ENCODE measurements around the gene SPECC1. TPM values are rescaled to one million over a fixed set of nuclear protein-coding genes. Genes with fewer than 3 reads are reported as not detected.
"Not testable (repeated sequence)": the region's sequence is repeated elsewhere in the genome, so short reads cannot be mapped to it uniquely, and the experiment has no call there.

Gene SPECC1
- total and polyA plus RNA-seq, 10 of the 15 experiments (the other 5 are each of a cell fraction or from before 2014, with no cell fraction given): 6.4 to 40.6 (median 23.9) TPM

- H3K9me3 ChIP-seq (replicated peaks; ENCODE audit: control insufficient read depth, insufficient read depth, low read length): no peaks in the 10 kb centered on the region
- intact Hi-C loops (cut with micrococcal nuclease; ENCODE audit: unreplicated experiment) (no loop called here), in situ Hi-C loops (cut with MboI) (no loop called here)
- no peak overlapping the region for H2AFZ ChIP-seq (ENCODE audit: control insufficient read depth, low read depth, low read length)
- H3K4me2 ChIP-seq (ENCODE audit: control insufficient read depth, insufficient read depth): no peak overlapping the region
- BruUV-seq (replicated peaks): no TSS peak
- ATAC-seq (no peak), DNase-seq (ENCODE audit: low read depth, low spot score) (no peak), FAIRE-seq (no peak)
- no peaks in the 10 kb centered on the region for H3K79me2 ChIP-seq (ENCODE audit: control insufficient read depth, insufficient read depth, low read length)
- RAD21 ChIA-PET (ENCODE audit: unreplicated experiment): no interaction called here
- CTCF ChIA-PET: no interaction called here
- no peaks in the 10 kb centered on the region for H4K20me1 ChIP-seq (ENCODE audit: control insufficient read depth, insufficient read depth)
- H3K9ac ChIP-seq (ENCODE audit: control insufficient read depth, insufficient read depth, low read length): no peak overlapping the region
- no peaks in the 10 kb centered on the region for H3K36me3 ChIP-seq (ENCODE audit: control insufficient read depth in 2 of 2, insufficient read depth in 2 of 2, low read length in 1 of 2)
- WGBS (ENCODE audit: insufficient coverage, insufficient replicate concordance, low lambda C conversion rate, missing lambda C conversion rate): 74% methylated on average over 12 of the region's 12 CpGs
- no peak for TF ChIP-seq NR2F1 (conservative IDR thresholded peaks at IDR 0.05)
- TF ChIP-seq CBX3 (IDR thresholded peaks at IDR 0.05; ENCODE audit: borderline replicate concordance, low read depth): no peak
- TF ChIP-seq BCL11A (IDR thresholded peaks at IDR 0.05; ENCODE audit: low read depth, low read length): no peak
- no peak for TF ChIP-seq SMAD1 (IDR thresholded peaks at IDR 0.05; ENCODE audit: low read depth, partially characterized antibody)
- H3K27me3 ChIP-seq (replicated peaks in 1 of 2; ENCODE audit: control insufficient read depth in 2 of 2, insufficient read depth in 2 of 2, low read length in 1 of 2): no peaks in the 10 kb centered on the region
- no peak overlapping the region for H3K4me3 ChIP-seq
- POLR2A ChIA-PET: no interaction called here
- H3K4me1 ChIP-seq (ENCODE audit: control insufficient read depth, insufficient read depth, low read length): no peaks in the 10 kb centered on the region
- H3K27ac ChIP-seq (ENCODE audit: control insufficient read depth, insufficient read depth): no peak overlapping the region
- SMC1A ChIA-PET (ENCODE audit: uncharacterized antibody, unreplicated experiment): no interaction called here
These were observed 94.6 kb downstream of the SPECC1 start for GRCh38 chr17:20103454-20104446.

GRCh38 chr17:20105539-20106280 is 96.6 kb downstream of the SPECC1 start:
- no peaks in the 10 kb centered on the region for H3K4me1 ChIP-seq (ENCODE audit: control insufficient read depth, insufficient read depth, low read length)
- ChIA-PET RAD21 (ENCODE audit: unreplicated experiment) (no interaction called here), CTCF (interaction anchor here (1.0 kb wide), 2 partner anchors 17 to 113 kb away, joined by 3 read pairs; no protein-coding TSS in a partner anchor), SMC1A (ENCODE audit: uncharacterized antibody, unreplicated experiment) (no interaction called here), POLR2A (no interaction called here)
- TF ChIP-seq HDAC6 (IDR thresholded peaks at IDR 0.05; ENCODE audit: unreplicated experiment) (no peak), RUNX3 (IDR thresholded peaks at IDR 0.05; ENCODE audit: low read length) (peak; percentile 12; the same call in 1 of the 2 replicates)
- BruUV-seq (replicated peaks): no TSS peak
- FAIRE-seq (no peak), ATAC-seq (no peak), DNase-seq (ENCODE audit: low read depth, low spot score) (no peak)
- no peaks in the 10 kb centered on the region for H3K79me2 ChIP-seq (ENCODE audit: control insufficient read depth, insufficient read depth, low read length)
- in situ Hi-C loops (cut with MboI) (no loop called here), intact Hi-C loops (cut with micrococcal nuclease; ENCODE audit: unreplicated experiment) (no loop called here)
- no peaks in the 10 kb centered on the region for H3K27me3 ChIP-seq (replicated peaks in 1 of 2; ENCODE audit: control insufficient read depth in 2 of 2, insufficient read depth in 2 of 2, low read length in 1 of 2)
- no peaks in the 10 kb centered on the region for H3K9me3 ChIP-seq (replicated peaks; ENCODE audit: control insufficient read depth, insufficient read depth, low read length)
- H2AFZ ChIP-seq (ENCODE audit: control insufficient read depth, low read depth, low read length): no peak overlapping the region
- H3K36me3 ChIP-seq (ENCODE audit: control insufficient read depth in 2 of 2, insufficient read depth in 2 of 2, low read length in 1 of 2): no peaks in the 10 kb centered on the region
- 33% methylated on average over 8 of the region's 8 CpGs for WGBS (ENCODE audit: insufficient coverage, insufficient replicate concordance, low lambda C conversion rate, missing lambda C conversion rate)
- H3K9ac ChIP-seq (ENCODE audit: control insufficient read depth, insufficient read depth, low read length): no peak overlapping the region
- no peak overlapping the region for H3K4me3 ChIP-seq
- no peaks in the 10 kb centered on the region for H4K20me1 ChIP-seq (ENCODE audit: control insufficient read depth, insufficient read depth)
- no peak overlapping the region for H3K27ac ChIP-seq (ENCODE audit: control insufficient read depth, insufficient read depth)
- H3K4me2 ChIP-seq (ENCODE audit: control insufficient read depth, insufficient read depth): no peak overlapping the region; the same call in 1 of the 2 replicates

DNA sequence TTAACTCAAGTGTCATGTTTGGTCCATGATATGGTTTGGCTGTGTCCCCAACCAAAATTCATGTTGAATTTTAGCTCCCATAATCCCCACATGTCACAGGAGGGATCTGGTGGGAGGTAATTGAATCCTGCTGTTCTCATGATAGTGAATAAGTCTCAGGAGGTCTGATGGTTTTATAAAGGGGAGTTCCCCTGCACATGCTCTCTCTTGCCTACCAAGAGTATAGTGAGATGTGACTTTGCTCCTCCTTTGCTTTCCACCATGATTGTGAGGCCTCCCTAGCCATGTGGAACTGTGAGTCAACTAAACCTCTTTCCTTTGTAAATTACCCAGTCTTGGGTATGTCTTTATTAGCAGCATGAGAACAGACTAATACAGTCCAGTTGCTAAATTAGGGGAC is 97.3 kb downstream of the SPECC1 start:
- H2AFZ ChIP-seq (ENCODE audit: control insufficient read depth, low read depth, low read length); SMC1A ChIA-PET (ENCODE audit: uncharacterized antibody, unreplicated experiment); DNase-seq (ENCODE audit: low read depth, low spot score); RAD21 ChIA-PET (ENCODE audit: unreplicated experiment); H3K27me3 ChIP-seq (replicated peaks in 1 of 2; ENCODE audit: control insufficient read depth in 2 of 2, insufficient read depth in 2 of 2, low read length in 1 of 2); intact Hi-C loops (cut with micrococcal nuclease; ENCODE audit: unreplicated experiment); BruUV-seq (replicated peaks); H3K79me2 ChIP-seq (ENCODE audit: control insufficient read depth, insufficient read depth, low read length); ATAC-seq; FAIRE-seq; H3K4me3 ChIP-seq; H3K27ac ChIP-seq (ENCODE audit: control insufficient read depth, insufficient read depth); H4K20me1 ChIP-seq (ENCODE audit: control insufficient read depth, insufficient read depth); H3K4me2 ChIP-seq (ENCODE audit: control insufficient read depth, insufficient read depth); H3K36me3 ChIP-seq (ENCODE audit: control insufficient read depth in 2 of 2, insufficient read depth in 2 of 2, low read length in 1 of 2); POLR2A ChIA-PET; H3K4me1 ChIP-seq (ENCODE audit: control insufficient read depth, insufficient read depth, low read length); in situ Hi-C loops (cut with MboI); H3K9ac ChIP-seq (ENCODE audit: control insufficient read depth, insufficient read depth, low read length); H3K9me3 ChIP-seq (replicated peaks; ENCODE audit: control insufficient read depth, insufficient read depth, low read length): not testable (repeated sequence)
- CTCF ChIA-PET: interaction anchor here (1.0 kb wide), 2 partner anchors 16 to 113 kb away, joined by 3 read pairs; no protein-coding TSS in a partner anchor
